Nephron progenitor cell (in vitro differentiated cells): ENCODE data around the gene FTSJ3.

Source experiments
- DNase-seq: peaks from one replicate; pipeline ENCODE4 v3.0.0; 2021
- H3K27ac Mint-ChIP-seq: 2 replicates; pipeline ENCODE4 v1.8.0; 2021; ENCODE audit warnings: mild to moderate bottlenecking, moderate library complexity, mixed read lengths
- H3K27me3 Mint-ChIP-seq: 2 replicates; pipeline ENCODE4 v1.8.0; 2021; ENCODE audit warnings: mild to moderate bottlenecking, low read depth, mixed read lengths; ENCODE audit not compliant: poor library complexity
- H3K36me3 Mint-ChIP-seq: 2 replicates; pipeline ENCODE4 v1.8.0; 2021; ENCODE audit warnings: low read depth, mixed read lengths
- H3K4me1 Mint-ChIP-seq: 2 replicates; pipeline ENCODE4 v1.8.0; 2021; ENCODE audit warnings: mixed read lengths
- H3K4me3 Mint-ChIP-seq: 2 replicates; pipeline ENCODE4 v1.8.0; 2021; ENCODE audit warnings: mild to moderate bottlenecking, moderate library complexity, mixed read lengths
- H3K9me3 Mint-ChIP-seq: 2 replicates; pipeline ENCODE4 v1.8.0; 2021; ENCODE audit warnings: mild to moderate bottlenecking, moderate library complexity, mixed read lengths
- CTCF ChIP-seq: fragments of 200-600 bp; sonication (generic); IDR thresholded peaks from 2 replicates; pipeline ENCODE4 v1.5.0; 2021; ENCODE audit warnings: antibody characterized with exemption

Gene FTSJ3

DNA sequence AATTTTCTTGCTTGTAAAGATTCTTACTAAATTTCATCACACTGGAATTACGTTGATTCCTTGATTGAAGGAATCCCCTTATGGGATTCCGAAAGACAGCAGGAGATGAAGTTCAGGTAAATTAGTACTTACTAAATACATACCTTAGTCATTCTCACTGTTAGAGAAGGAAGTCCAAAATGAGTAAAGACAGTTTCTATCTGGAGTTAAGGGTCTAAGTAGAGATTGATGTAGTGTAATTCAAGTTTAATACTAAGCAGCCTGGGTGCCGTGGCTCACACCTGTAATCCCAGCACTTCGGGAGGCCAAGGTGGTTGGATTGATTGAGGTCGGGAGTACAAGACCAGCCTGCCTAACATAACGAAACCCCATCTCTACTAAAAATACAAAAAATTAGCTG lies 43.9 kb downstream of the FTSJ3 start:
- no peak for TF ChIP-seq CTCF
- Mint-ChIP-seq H3K36me3 (peaks cover 58% of the 10 kb centered on the region), H3K27me3 (no peaks in the 10 kb centered on the region), H3K4me3 (no peak overlapping the region), H3K27ac (peak overlapping the region; percentile 57), H3K9me3 (no peaks in the 10 kb centered on the region), H3K4me1 (peaks cover 7% of the 10 kb centered on the region)
- DNase-seq: no peak

- H3K27ac Mint-ChIP-seq: no peak overlapping the region
- H3K9me3 Mint-ChIP-seq: no peaks in the 10 kb centered on the region
- DNase-seq: no peak
- H3K4me1 Mint-ChIP-seq: peaks cover 17% of the 10 kb centered on the region
- peaks cover 57% of the 10 kb centered on the region for H3K36me3 Mint-ChIP-seq
- TF ChIP-seq CTCF: no peak
- H3K27me3 Mint-ChIP-seq: no peaks in the 10 kb centered on the region
- no peak overlapping the region for H3K4me3 Mint-ChIP-seq
These were observed 46.5 kb downstream of the FTSJ3 start for GRCh38 chr17:63780928-63781327.

- no peak for TF ChIP-seq CTCF
- no peak overlapping the region for H3K4me3 Mint-ChIP-seq
- H3K4me1 Mint-ChIP-seq: peaks cover 21% of the 10 kb centered on the region
- H3K27ac Mint-ChIP-seq: no peak overlapping the region
- no peak for DNase-seq
- no peaks in the 10 kb centered on the region for H3K27me3 Mint-ChIP-seq
- H3K36me3 Mint-ChIP-seq: peaks cover 53% of the 10 kb centered on the region
- H3K9me3 Mint-ChIP-seq: no peaks in the 10 kb centered on the region
These were observed 47.0 kb downstream of the FTSJ3 start for GRCh38 chr17:63780507-63780906.

- Mint-ChIP-seq H3K4me3 (peak overlapping the region; percentile 100), H3K9me3 (no peaks in the 10 kb centered on the region), H3K27ac (peak overlapping the region; percentile 100), H3K27me3 (peaks cover 3% of the 10 kb centered on the region), H3K36me3 (peaks cover 33% of the 10 kb centered on the region), H3K4me1 (peaks cover 37% of the 10 kb centered on the region)
- DNase-seq: no peak
- no peak for TF ChIP-seq CTCF
These were observed 52.0 kb downstream of the FTSJ3 start for GRCh38 chr17:63775420-63775819.

GRCh38 chr17:63774969-63775265 lies 52.5 kb downstream of the FTSJ3 start:
- Mint-ChIP-seq H3K27me3 (peaks cover 3% of the 10 kb centered on the region), H3K9me3 (no peaks in the 10 kb centered on the region), H3K4me1 (peaks cover 37% of the 10 kb centered on the region), H3K36me3 (peaks cover 33% of the 10 kb centered on the region), H3K27ac (peak overlapping the region; percentile 100), H3K4me3 (peak overlapping the region; percentile 100)
- no peak for DNase-seq
- no peak for TF ChIP-seq CTCF

DNA sequence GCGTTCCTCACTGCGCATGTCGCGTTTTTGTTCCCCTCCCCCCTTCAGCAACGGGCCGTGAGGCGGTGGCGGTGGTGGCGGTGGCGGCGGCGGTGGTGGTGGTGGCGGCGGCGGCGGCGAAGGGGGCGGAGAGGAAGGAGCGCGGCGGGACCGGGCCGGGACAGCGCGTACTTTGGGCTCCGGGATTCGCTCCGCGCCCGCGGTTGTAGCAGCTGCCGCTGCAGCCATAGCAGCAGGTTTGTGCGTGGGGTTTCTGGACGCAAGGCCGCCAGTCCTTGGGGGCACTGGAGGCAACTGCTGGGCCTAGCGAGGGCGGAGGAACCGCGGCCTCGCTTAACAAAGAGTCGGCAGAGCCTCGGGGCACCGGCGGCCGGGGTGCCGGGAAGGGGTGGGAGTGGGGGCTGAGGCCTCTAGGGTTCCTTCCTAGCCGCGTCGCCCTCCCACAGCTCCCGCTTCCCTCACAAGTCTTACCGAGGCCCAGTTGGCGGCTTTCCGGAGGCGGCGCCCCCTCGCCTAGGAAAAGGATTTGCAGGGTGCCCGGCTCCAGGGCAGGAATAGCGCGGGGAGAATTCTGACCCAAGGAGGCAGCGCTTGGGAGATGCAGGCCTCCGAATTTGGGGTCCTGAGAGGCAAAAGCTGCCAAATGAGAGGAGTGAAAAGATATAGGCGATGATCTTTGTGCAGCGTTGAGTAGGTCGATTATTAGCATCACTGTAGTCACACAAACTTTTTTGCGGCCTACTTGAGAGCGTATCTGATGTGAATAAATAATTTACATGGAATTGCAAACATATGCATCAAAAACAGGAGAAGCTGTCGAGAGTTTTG lies 53.1 kb downstream of the FTSJ3 start, which contains the start of gene DDX42:
DDX42 (plus strand) TSS at position 30 of the 828 bp plus-strand sequence. CDS start 12,880 bp downstream, outside the sequence.
- H3K9me3 Mint-ChIP-seq: no peaks in the 10 kb centered on the region
- H3K27ac Mint-ChIP-seq: peak within 1 kb of the TSS; percentile 100
- H3K4me3 Mint-ChIP-seq: peak within 1 kb of the TSS; percentile 100
- peaks cover 3% of the 10 kb centered on the region for H3K27me3 Mint-ChIP-seq
- peaks cover 37% of the 10 kb centered on the region for H3K4me1 Mint-ChIP-seq
- DNase-seq: peak; percentile 95
- TF ChIP-seq CTCF: no peak
- peaks cover 27% of the 10 kb centered on the region for H3K36me3 Mint-ChIP-seq
